NT2/D1 (cell line): ENCODE results near the gene TTC23.

Source experiments
- DNase-seq: peaks from one replicate; pipeline ENCODE4 v3.0.0-alpha.2; 2011; ENCODE audit warnings: low read depth, low spot score
- H3K27me3 ChIP-seq: 2 replicates; pipeline ENCODE4 v1.6.0; 2011; ENCODE audit warnings: mild to moderate bottlenecking; ENCODE audit not compliant: insufficient read length, insufficient read depth
- H3K36me3 ChIP-seq: 2 replicates; pipeline ENCODE4 v1.6.1; 2011; ENCODE audit warnings: mild to moderate bottlenecking, low read length, mixed read lengths; ENCODE audit not compliant: insufficient read depth, insufficient read length
- H3K4me1 ChIP-seq: 2 replicates; pipeline ENCODE4 v1.5.1; 2011; ENCODE audit not compliant: insufficient read depth, insufficient read length
- H3K4me3 ChIP-seq: 2 replicates; pipeline ENCODE4 v1.5.1; 2011; ENCODE audit warnings: low read depth; ENCODE audit not compliant: insufficient read length
- H3K9ac ChIP-seq: 2 replicates; pipeline ENCODE4 v1.6.0; 2011; ENCODE audit warnings: low read depth; ENCODE audit not compliant: insufficient read length
- H3K9me3 ChIP-seq: 2 replicates; pipeline ENCODE4 v1.5.1; 2011; ENCODE audit warnings: mild to moderate bottlenecking, low read length; ENCODE audit not compliant: insufficient read depth
- SUZ12 ChIP-seq: IDR thresholded peaks from 2 replicates; pipeline ENCODE4 v1.6.1; 2011; ENCODE audit not compliant: insufficient read length, insufficient read depth; ENCODE audit errors: extremely low read depth
- YY1 ChIP-seq: IDR thresholded peaks from 2 replicates; pipeline ENCODE4 v1.6.1; 2011; ENCODE audit not compliant: insufficient read length, insufficient read depth
- ZNF274 ChIP-seq: IDR thresholded peaks from 2 replicates; pipeline ENCODE4 v1.6.1; 2011; ENCODE audit warnings: mild to moderate bottlenecking, low read depth, low read length

Gene TTC23

GRCh38 chr15:99130765-99131440 is 118.5 kb downstream of the TTC23 start:
- Histone ChIP-seq H3K4me1 (peaks cover 2% of the 10 kb centered on the region), H3K27me3 (no peaks in the 10 kb centered on the region), H3K4me3 (no peak overlapping the region), H3K9me3 (no peaks in the 10 kb centered on the region), H3K36me3 (peaks cover 93% of the 10 kb centered on the region), H3K9ac (no peak overlapping the region)
- DNase-seq, result no peak
- TF ChIP-seq YY1 (no peak), SUZ12 (no peak), ZNF274 (no peak)

- peaks cover 6% of the 10 kb centered on the region for H3K4me1 ChIP-seq
- peaks cover 90% of the 10 kb centered on the region for H3K36me3 ChIP-seq
- H3K9ac ChIP-seq, result no peak overlapping the region
- DNase-seq, result no peak
- H3K9me3 ChIP-seq, result no peaks in the 10 kb centered on the region
- H3K27me3 ChIP-seq, result no peaks in the 10 kb centered on the region
- TF ChIP-seq ZNF274 (no peak), YY1 (no peak), SUZ12 (no peak)
- no peak overlapping the region for H3K4me3 ChIP-seq
These were observed 119.1 kb downstream of the TTC23 start for GRCh38 chr15:99130314-99130713.

- no peak for DNase-seq
- Histone ChIP-seq H3K36me3 (peaks cover 87% of the 10 kb centered on the region), H3K4me3 (no peak overlapping the region)
These were observed 119.7 kb downstream of the TTC23 start for GRCh38 chr15:99129644-99130043.

GRCh38 chr15:99128411-99128810 is 121.0 kb downstream of the TTC23 start:
- no peak overlapping the region for H3K9ac ChIP-seq
- no peak for DNase-seq
- H3K4me3 ChIP-seq, result no peak overlapping the region
- H3K36me3 ChIP-seq, result peaks cover 75% of the 10 kb centered on the region
- no peaks in the 10 kb centered on the region for H3K9me3 ChIP-seq
- TF ChIP-seq ZNF274, result no peak
- no peak for TF ChIP-seq SUZ12
- TF ChIP-seq YY1, result no peak
- peaks cover 13% of the 10 kb centered on the region for H3K4me1 ChIP-seq
- no peaks in the 10 kb centered on the region for H3K27me3 ChIP-seq

More at GRCh38 chr15:99129644-99130043, 119.7 kb downstream of the TTC23 start:
- Histone ChIP-seq H3K4me1 (peaks cover 9% of the 10 kb centered on the region), H3K27me3 (no peaks in the 10 kb centered on the region), H3K9ac (no peak overlapping the region), H3K9me3 (no peaks in the 10 kb centered on the region)
- no peak for TF ChIP-seq ZNF274
- no peak for TF ChIP-seq YY1
- TF ChIP-seq SUZ12, result no peak

- H3K9me3 ChIP-seq, result no peaks in the 10 kb centered on the region
- TF ChIP-seq ZNF274 (no peak), YY1 (no peak), SUZ12 (no peak)
- no peak for DNase-seq
- H3K9ac ChIP-seq, result no peak overlapping the region
- H3K4me1 ChIP-seq, result peaks cover 15% of the 10 kb centered on the region
- no peaks in the 10 kb centered on the region for H3K27me3 ChIP-seq
- H3K4me3 ChIP-seq, result no peak overlapping the region
- H3K36me3 ChIP-seq, result peaks cover 68% of the 10 kb centered on the region
These were observed 121.6 kb downstream of the TTC23 start for GRCh38 chr15:99127773-99128172.

GRCh38 chr15:99126930-99127329 is 122.5 kb downstream of the TTC23 start:
- H3K9me3 ChIP-seq, result no peaks in the 10 kb centered on the region
- H3K4me3 ChIP-seq, result no peak overlapping the region
- TF ChIP-seq ZNF274 (no peak), SUZ12 (no peak), YY1 (no peak)
- no peak overlapping the region for H3K9ac ChIP-seq
- no peak for DNase-seq
- no peaks in the 10 kb centered on the region for H3K27me3 ChIP-seq
- peaks cover 15% of the 10 kb centered on the region for H3K4me1 ChIP-seq
- H3K36me3 ChIP-seq, result peaks cover 60% of the 10 kb centered on the region

GRCh38 chr15:99126131-99126588 is 123.2 kb downstream of the TTC23 start:
- Histone ChIP-seq H3K27me3 (no peaks in the 10 kb centered on the region), H3K4me3 (no peak overlapping the region), H3K9me3 (no peaks in the 10 kb centered on the region), H3K36me3 (peaks cover 52% of the 10 kb centered on the region), H3K4me1 (peaks cover 17% of the 10 kb centered on the region), H3K9ac (no peak overlapping the region)
- TF ChIP-seq YY1 (no peak), SUZ12 (no peak)
- no peak for DNase-seq
